ENCODE data around the gene FNIP1.
A peak's percentile ranks its signal among the peaks of the same experiment; 100 is the strongest.

Gene FNIP1

DNA sequence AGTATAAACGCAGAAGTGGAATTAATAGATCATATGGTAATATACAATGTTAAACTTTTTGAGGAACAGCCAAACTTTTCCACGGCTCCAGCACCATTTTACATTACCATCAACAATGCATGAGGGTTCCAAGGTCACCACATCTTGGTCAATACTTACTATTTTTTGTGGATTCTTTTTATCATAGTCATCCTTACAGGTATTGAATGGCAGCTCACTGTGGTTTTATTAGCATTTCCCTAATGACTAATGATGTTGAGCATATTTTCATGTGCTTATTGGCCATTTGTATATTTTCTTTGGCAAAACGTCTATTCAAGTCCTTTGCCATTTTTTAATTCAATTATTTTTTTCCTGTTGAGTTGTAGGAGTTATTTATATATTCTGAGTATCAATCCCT lies 147.7 kb downstream of the FNIP1 start:
- Histone ChIP-seq H3K27me3 (ENCODE audit: insufficient read depth, low read length) (no peaks in the 10 kb centered on the region), H3K9me3 (ENCODE audit: insufficient read depth, low read depth, low read length) (no peaks in the 10 kb centered on the region), H3K36me3 (ENCODE audit: insufficient read depth, low read depth, low read length) (peaks cover 35% of the 10 kb centered on the region), H3K9ac (ENCODE audit: low read depth, low read length) (no peak overlapping the region), H3K4me1 (ENCODE audit: insufficient read depth, low read length) (no peaks in the 10 kb centered on the region), H3K4me3 (ENCODE audit: low read length) (no peak overlapping the region), H3K27ac (ENCODE audit: low read length) (no peak overlapping the region)

DNA sequence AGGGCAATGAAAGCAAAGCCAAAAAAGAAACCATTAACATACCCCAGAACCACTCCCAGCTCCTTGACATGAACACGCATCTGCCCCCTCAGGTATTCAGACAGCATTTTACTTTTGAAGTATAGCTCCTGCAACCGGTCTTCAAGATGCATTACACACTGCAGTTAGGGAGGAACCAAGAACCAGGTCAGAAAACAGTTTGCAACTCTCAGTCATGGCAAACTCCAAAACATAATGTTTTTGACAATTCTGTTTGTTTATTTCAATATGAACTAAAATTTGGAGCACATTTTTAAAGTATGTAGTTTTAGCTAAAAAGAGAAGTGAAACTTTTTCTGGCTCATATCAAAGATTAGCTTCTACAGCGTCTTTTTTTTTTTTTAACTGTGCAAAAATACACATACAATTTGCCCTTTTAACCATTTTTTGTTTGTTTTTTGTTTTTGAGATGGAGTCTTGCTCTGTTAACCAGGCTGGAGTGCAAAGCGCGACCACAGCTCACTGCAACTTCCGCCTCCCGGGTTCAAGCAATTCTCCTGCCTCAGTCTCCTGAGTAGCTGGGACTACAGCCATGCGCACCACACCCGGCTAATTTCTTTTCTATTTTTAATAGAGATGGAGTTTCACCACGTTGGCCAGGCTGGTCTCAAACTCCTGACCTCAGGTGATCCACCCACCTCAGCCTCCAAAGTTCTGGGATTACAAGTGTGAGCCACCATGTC lies 149.6 kb downstream of the FNIP1 start:
- Histone ChIP-seq H3K27ac (ENCODE audit: low read length) (no peak overlapping the region), H3K9ac (ENCODE audit: low read depth, low read length) (no peak overlapping the region), H3K4me3 (ENCODE audit: low read length) (no peak overlapping the region), H3K27me3 (ENCODE audit: insufficient read depth, low read length) (no peaks in the 10 kb centered on the region), H3K36me3 (ENCODE audit: insufficient read depth, low read depth, low read length) (peaks cover 35% of the 10 kb centered on the region), H3K9me3 (ENCODE audit: insufficient read depth, low read depth, low read length) (no peaks in the 10 kb centered on the region), H3K4me1 (ENCODE audit: insufficient read depth, low read length) (no peaks in the 10 kb centered on the region)

DNA sequence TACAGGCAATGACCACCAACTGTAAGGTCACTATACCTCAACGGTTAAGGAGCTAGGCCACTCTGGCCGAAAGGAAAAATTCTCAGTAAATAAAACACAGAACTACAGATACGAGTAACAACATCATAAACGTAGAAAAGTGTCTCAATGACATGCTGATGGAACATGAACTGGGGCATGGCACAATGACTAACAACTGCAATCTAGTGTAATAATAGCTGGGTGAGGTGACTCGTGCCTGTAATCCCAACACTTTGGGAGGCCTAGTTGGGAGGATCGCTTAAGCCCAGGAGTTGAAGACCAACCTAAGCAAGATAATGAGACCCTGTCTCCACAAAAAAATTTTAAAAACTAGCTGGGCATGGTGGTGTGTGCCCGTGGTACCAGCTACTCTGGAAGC lies 152.0 kb downstream of the FNIP1 start:
- peaks cover 16% of the 10 kb centered on the region; the same call in 1 of the 2 replicates for H3K36me3 ChIP-seq (ENCODE audit: insufficient read depth, low read depth, low read length)
- no peak overlapping the region for H3K9ac ChIP-seq (ENCODE audit: low read depth, low read length)
- no peak overlapping the region for H3K4me3 ChIP-seq (ENCODE audit: low read length)
- no peaks in the 10 kb centered on the region for H3K4me1 ChIP-seq (ENCODE audit: insufficient read depth, low read length)
- H3K27me3 ChIP-seq (ENCODE audit: insufficient read depth, low read length) = no peaks in the 10 kb centered on the region
- no peak overlapping the region for H3K27ac ChIP-seq (ENCODE audit: low read length)
- H3K9me3 ChIP-seq (ENCODE audit: insufficient read depth, low read depth, low read length) = no peaks in the 10 kb centered on the region

DNA sequence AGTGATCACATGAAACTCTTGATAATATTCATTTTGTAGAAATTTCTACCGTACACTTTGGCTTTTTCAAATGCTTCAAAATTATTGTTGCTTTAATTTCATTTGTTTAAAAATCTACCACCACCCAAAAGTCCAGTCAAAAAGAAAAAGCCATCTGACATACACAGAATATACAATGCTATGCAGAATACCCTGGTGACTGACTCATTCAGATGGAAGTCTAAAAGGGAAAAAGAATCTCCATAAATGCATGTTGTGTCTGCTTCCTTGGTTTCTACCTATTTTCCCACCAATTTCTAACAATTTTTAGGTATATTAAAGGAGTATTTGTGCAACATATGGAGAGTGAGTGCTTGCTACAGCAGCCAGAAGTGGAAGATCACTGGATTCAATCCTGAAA lies 152.4 kb downstream of the FNIP1 start:
- Histone ChIP-seq H3K9ac (ENCODE audit: low read depth, low read length) (no peak overlapping the region), H3K9me3 (ENCODE audit: insufficient read depth, low read depth, low read length) (no peaks in the 10 kb centered on the region), H3K27ac (ENCODE audit: low read length) (no peak overlapping the region), H3K4me1 (ENCODE audit: insufficient read depth, low read length) (no peaks in the 10 kb centered on the region), H3K36me3 (ENCODE audit: insufficient read depth, low read depth, low read length) (peaks cover 16% of the 10 kb centered on the region; the same call in 1 of the 2 replicates), H3K27me3 (ENCODE audit: insufficient read depth, low read length) (no peaks in the 10 kb centered on the region), H3K4me3 (ENCODE audit: low read length) (no peak overlapping the region)

DNA sequence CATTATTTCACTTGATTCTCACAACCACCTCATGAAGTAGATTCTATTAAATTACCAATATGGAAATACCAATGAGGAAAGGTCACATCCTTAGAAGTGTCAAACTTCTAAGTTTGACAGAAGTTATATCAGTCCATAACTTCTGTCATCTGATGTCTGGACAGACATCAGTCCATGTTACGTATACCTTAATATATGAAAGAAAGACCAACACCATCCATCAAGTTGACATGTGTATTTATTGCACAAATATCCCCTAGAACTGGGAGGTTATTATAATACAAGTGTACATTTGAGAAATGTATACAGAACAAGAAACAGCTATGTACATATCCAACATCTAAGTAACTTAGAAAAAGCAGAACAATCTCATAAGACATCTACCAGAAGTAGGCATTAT lies 155.3 kb downstream of the FNIP1 start:
- Histone ChIP-seq H3K9me3 (ENCODE audit: insufficient read depth, low read depth, low read length) (no peaks in the 10 kb centered on the region), H3K27ac (ENCODE audit: low read length) (no peak overlapping the region), H3K36me3 (ENCODE audit: insufficient read depth, low read depth, low read length) (peaks cover 10% of the 10 kb centered on the region; the same call in 1 of the 2 replicates), H3K27me3 (ENCODE audit: insufficient read depth, low read length) (no peaks in the 10 kb centered on the region), H3K4me1 (ENCODE audit: insufficient read depth, low read length) (no peaks in the 10 kb centered on the region), H3K9ac (ENCODE audit: low read depth, low read length) (no peak overlapping the region), H3K4me3 (ENCODE audit: low read length) (no peak overlapping the region)

DNA sequence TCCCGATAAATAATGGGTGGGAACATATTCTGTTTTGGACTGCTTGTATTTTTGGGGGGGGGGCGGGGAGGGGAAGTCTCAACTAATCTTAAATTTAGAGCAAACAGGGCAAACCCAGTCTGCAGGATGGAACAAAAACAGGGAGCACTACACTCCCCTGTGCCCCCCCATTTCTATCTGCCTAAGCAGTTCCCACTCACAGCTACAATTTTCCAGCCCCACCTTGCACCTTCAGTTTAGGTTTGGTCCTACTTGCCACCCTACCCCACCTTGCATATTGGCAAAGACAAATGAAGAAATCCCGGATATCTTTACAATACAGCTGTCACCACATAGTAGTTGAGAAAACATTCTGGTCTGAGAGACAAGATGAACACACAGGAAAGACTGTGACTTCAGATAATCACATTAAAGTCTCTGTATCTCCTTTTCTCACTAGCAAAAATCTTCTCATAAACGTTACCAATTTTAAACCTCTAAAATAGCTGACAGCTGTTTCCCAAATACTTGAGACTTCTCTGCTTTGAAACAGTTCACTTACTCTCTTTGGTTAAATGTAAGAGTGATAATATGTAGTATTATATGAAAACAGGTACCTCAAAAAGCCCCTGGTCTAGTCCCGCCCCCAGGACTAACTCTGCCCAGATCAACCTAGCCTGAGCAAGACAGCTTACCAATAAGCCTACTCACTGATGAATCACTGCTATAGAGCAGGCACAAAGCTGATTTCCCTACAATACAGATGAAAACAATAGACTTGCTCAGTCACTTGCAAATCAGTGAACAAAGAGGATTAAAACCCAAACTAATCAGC lies 156.6 kb downstream of the FNIP1 start:
- Histone ChIP-seq H3K9me3 (ENCODE audit: insufficient read depth, low read depth, low read length) (no peaks in the 10 kb centered on the region), H3K4me1 (ENCODE audit: insufficient read depth, low read length) (no peaks in the 10 kb centered on the region), H3K27ac (ENCODE audit: low read length) (no peak overlapping the region), H3K9ac (ENCODE audit: low read depth, low read length) (no peak overlapping the region), H3K4me3 (ENCODE audit: low read length) (no peak overlapping the region), H3K36me3 (ENCODE audit: insufficient read depth, low read depth, low read length) (peaks cover 9% of the 10 kb centered on the region; the same call in 1 of the 2 replicates), H3K27me3 (ENCODE audit: insufficient read depth, low read length) (no peaks in the 10 kb centered on the region)

DNA sequence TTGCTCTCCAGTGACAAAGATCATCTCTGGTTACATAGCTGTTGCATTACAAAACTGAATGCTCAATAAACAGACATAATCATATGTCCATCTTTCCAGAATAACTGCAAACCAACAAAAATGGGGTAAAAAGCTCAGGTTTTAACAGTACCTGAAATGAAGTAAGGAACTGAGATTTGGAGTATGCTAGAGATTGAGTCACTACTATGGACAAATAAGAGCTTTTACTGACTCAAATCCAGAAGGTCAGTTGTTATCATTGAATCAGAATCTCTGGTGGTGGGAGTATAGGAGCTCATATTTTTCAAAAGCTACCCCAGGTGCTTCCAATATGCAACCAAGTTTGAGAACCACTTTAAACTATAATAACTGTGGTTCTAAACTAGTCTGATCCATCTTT lies 157.7 kb downstream of the FNIP1 start:
- Histone ChIP-seq H3K9me3 (ENCODE audit: insufficient read depth, low read depth, low read length) (no peaks in the 10 kb centered on the region), H3K27me3 (ENCODE audit: insufficient read depth, low read length) (no peaks in the 10 kb centered on the region), H3K9ac (ENCODE audit: low read depth, low read length) (no peak overlapping the region), H3K27ac (ENCODE audit: low read length) (no peak overlapping the region), H3K4me3 (ENCODE audit: low read length) (no peak overlapping the region), H3K36me3 (ENCODE audit: insufficient read depth, low read depth, low read length) (no peaks in the 10 kb centered on the region), H3K4me1 (ENCODE audit: insufficient read depth, low read length) (no peaks in the 10 kb centered on the region)

DNA sequence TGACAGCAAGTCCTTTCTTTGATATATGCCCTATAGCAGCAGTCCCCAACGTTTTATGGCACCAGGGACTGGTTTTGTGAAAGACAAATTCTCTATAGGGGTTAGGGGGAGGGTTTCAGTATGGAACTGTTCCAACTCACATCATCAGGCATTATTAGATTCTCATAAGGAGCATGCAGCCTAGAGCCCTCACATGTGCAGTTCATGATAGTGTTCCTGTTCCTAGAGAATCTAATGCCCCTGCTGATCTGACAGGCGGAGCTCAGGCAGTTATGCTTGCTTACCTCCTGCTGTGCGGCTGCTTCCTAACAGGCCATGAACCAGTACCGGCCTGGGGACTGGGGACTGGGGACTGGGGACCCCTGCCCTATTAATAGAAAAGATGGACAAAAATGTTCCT lies 159.1 kb downstream of the FNIP1 start:
- no peak overlapping the region for H3K9ac ChIP-seq (ENCODE audit: low read depth, low read length)
- H3K27ac ChIP-seq (ENCODE audit: low read length) = no peak overlapping the region
- H3K9me3 ChIP-seq (ENCODE audit: insufficient read depth, low read depth, low read length) = no peaks in the 10 kb centered on the region
- H3K36me3 ChIP-seq (ENCODE audit: insufficient read depth, low read depth, low read length) = no peaks in the 10 kb centered on the region
- H3K4me3 ChIP-seq (ENCODE audit: low read length) = no peak overlapping the region
- peaks cover 3% of the 10 kb centered on the region; the same call in 1 of the 2 replicates for H3K4me1 ChIP-seq (ENCODE audit: insufficient read depth, low read length)
- no peaks in the 10 kb centered on the region for H3K27me3 ChIP-seq (ENCODE audit: insufficient read depth, low read length)

DNA sequence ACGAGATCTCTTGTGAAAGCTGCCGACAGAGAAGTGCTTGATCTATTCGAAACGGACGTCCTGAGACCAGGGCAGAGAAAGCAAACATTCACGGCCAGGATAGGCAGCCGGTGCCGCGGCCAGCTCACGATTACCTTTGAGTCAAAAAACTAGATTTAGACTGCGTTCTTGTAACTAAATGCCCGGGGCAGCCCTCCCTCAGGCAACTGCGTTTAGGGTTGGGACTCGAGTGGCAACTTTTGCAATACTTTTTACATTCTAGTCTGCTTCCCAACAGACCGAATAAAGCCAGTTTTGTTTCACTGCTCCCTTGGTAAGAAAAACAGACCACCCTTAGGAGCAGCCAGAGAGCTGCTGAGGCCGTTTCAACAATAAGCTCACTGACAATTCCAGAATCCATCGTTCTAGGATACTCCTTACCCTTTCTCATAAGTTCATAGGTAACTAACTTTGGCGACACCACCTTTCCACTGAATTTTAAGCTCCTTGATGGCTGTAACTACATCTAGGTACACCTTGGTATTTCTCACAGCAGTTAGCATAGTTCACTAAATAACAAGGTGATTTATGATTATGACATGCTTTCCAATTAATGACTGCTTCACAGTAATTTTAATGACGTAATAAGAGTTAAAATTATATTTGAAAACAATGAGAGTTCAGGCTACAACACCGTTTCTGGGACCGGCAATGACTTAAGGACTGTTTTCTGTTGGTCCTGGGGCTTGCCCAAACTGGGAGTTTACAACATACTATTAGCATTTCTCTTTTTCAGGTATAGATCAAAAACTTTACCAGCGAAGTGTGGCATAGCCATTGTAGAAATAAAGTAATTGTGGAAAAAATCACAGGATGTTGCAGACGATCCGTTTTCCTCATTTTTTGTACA lies 160.9 kb downstream of the FNIP1 start:
- Histone ChIP-seq H3K4me3 (ENCODE audit: low read length) (peak overlapping the region; percentile 96), H3K27me3 (ENCODE audit: insufficient read depth, low read length) (no peaks in the 10 kb centered on the region), H3K27ac (ENCODE audit: low read length) (peak overlapping the region; percentile 97), H3K4me1 (ENCODE audit: insufficient read depth, low read length) (peaks cover 6% of the 10 kb centered on the region; the same call in 1 of the 2 replicates), H3K9me3 (ENCODE audit: insufficient read depth, low read depth, low read length) (no peaks in the 10 kb centered on the region), H3K9ac (ENCODE audit: low read depth, low read length) (peak overlapping the region; percentile 98), H3K36me3 (ENCODE audit: insufficient read depth, low read depth, low read length) (no peaks in the 10 kb centered on the region)

DNA sequence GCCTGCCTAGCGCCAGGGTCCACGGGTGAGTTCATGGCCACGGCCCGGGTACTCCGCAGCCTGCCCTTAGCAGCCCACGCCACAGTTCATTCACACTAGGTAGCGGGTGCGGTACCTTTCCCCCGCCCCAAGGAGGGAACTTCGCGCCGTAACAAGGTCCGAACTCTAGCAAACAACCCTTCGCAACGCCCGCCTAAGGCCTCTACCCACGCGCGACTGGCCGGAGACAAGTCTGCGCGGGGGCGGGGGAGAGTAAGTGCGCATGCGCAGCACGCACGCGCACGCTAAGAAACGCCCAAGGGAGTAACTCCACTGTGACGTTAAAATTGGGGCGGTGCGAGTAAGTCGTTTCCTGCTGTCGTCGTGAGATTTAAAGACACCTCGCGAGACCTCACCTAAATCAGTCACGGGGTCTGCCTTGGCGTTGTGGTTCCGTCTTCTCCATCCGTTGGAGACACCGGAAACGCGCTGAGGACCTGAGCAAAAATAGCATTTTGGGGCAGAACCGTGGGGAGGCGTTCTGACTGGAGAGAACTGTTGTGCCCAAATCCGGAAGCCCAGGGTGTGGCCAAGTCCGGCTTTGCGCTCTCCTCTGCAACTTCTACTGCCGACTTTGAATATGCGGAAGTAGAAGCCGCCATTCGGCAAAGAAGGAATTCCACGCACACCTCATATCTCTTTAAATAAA lies 161.7 kb downstream of the FNIP1 start, which contains the start of gene RAPGEF6:
RAPGEF6 (minus strand) TSS at position 234 of the 688 bp plus-strand sequence; CDS start at position 35, 199 bp downstream.
- H3K4me1 ChIP-seq (ENCODE audit: insufficient read depth, low read length) = peaks cover 6% of the 10 kb centered on the region; the same call in 1 of the 2 replicates
- H3K27me3 ChIP-seq (ENCODE audit: insufficient read depth, low read length) = no peaks in the 10 kb centered on the region
- H3K27ac ChIP-seq (ENCODE audit: low read length) = peak within 1 kb of the TSS; percentile 97
- H3K9ac ChIP-seq (ENCODE audit: low read depth, low read length) = peak within 1 kb of the TSS; percentile 98
- H3K9me3 ChIP-seq (ENCODE audit: insufficient read depth, low read depth, low read length) = no peaks in the 10 kb centered on the region
- peak within 1 kb of the TSS; percentile 96 for H3K4me3 ChIP-seq (ENCODE audit: low read length)
- no peaks in the 10 kb centered on the region for H3K36me3 ChIP-seq (ENCODE audit: insufficient read depth, low read depth, low read length)

DNA sequence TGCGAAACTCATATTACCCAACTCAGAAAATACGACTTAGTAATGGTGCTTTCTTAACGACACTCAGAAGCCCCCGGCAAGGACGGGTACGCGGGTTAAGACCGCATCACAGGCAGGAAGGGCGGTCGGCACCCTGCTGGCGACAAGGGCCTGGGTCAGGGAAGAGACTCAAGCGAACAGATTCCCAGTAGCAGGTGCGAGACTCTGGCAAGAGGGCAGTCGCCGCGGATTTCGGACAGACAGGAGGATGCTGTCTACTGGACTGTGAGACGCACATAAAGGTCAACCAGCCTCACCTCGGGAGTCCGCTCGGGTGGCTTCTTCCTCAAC lies 162.2 kb downstream of the FNIP1 start:
- no peaks in the 10 kb centered on the region for H3K27me3 ChIP-seq (ENCODE audit: insufficient read depth, low read length)
- H3K4me1 ChIP-seq (ENCODE audit: insufficient read depth, low read length) = peaks cover 6% of the 10 kb centered on the region; the same call in 1 of the 2 replicates
- peak overlapping the region; percentile 96 for H3K4me3 ChIP-seq (ENCODE audit: low read length)
- peak overlapping the region; percentile 62 for H3K27ac ChIP-seq (ENCODE audit: low read length)
- H3K9ac ChIP-seq (ENCODE audit: low read depth, low read length) = peak overlapping the region; percentile 98
- no peaks in the 10 kb centered on the region for H3K9me3 ChIP-seq (ENCODE audit: insufficient read depth, low read depth, low read length)
- no peaks in the 10 kb centered on the region for H3K36me3 ChIP-seq (ENCODE audit: insufficient read depth, low read depth, low read length)
